Lower leg skin (tissue), 4 donors: ENCODE measurements around the gene MGRN1. TPM values are rescaled to one million over a fixed set of nuclear protein-coding genes. Genes with fewer than 3 reads are reported as not detected.

Source experiments
- DNase-seq, 2 donors: peaks; one replicate each; pipeline ENCODE4 v3.0.0-alpha.2; 2019; ENCODE audit warnings: low spot score in 2 of 2
- H3K4me3 ChIP-seq: fragments of 200-600 bp; sonication (generic); 2 replicates; pipeline ENCODE4 v1.5.1; 2017; ENCODE audit warnings: mild to moderate bottlenecking, low read depth; ENCODE audit not compliant: poor library complexity, severe bottlenecking
- POLR2A ChIP-seq, 2 donors: fragments of 450-650 bp; IDR thresholded peaks; one replicate each; pipeline ENCODE4 v1.6.1; 2016 to 2017; ENCODE audit warnings: antibody characterized with exemption in 2 of 2, mild to moderate bottlenecking in 1 of 2, moderate library complexity in 1 of 2
- WGBS, 2 donors: methylation state at CpG; one replicate each; pipeline ENCODE4 v1.1.5; 2018; 5-methylcytosine and 5-hydroxymethylcytosine counted together
- intact Hi-C: fragments of 100-400 bp; cut with DNase I; formaldehyde crosslinking; loops from one replicate; pipeline ENCODE4 v1.15.0; 2023; ENCODE audit warnings: low total_unique reads
- total RNA-seq, 4 donors: library from RNA; depleted of rRNA; stranded (reverse); fragments of >200 nt; gene quantifications; one replicate each; pipeline ENCODE4 v1.1.0, GENCODE V29; 2016
- TF ChIP-seq, protein P1 (sequence below), 3 donors: fragments of 450-650 bp; IDR thresholded peaks; one replicate each; pipeline ENCODE4 v1.5.1; 2016; ENCODE audit warnings: antibody characterized with exemption in 3 of 3, mild to moderate bottlenecking in 3 of 3, moderate library complexity in 2 of 3

MGRN1 gene
- total RNA-seq, 4 donors from 2014 or later = 35.3 to 53.4 (median 40.1) TPM

DNA sequence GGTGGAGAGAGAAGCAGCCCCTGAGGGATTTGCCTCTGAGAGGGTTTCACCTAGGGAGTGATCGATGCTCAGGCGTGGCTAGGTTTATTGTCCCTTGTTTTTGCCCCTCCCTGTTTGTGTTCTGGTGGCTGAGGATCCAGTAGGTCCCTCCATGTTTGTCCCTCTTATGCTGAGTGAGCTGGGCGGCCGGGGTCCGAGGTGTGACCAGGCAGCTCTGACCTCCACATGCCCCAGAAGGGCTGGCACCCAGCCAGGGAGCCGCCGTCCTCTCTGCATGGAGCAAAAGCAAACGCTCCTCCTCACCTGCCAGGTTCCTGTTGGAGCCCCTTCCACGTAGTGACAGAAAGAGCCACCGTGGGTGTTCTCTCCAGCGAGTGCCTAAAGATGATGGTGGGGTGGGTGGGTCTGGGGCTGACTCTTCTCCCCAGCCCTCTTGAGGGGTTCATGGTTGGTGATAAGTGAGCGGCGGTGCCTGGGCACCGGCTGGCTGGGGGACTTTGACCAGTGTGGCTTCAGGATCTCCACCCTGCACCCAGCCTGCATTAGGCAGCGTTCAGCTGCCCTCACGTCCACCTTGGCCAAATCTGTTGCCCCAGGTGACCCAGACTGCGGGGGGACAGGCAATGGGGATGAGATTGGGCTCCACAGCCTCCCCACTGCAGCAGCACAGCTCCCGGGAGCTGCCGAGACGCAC lies 54.7 kb downstream of the MGRN1 start:
- no peak for DNase-seq
- TF ChIP-seq, protein P1, sequence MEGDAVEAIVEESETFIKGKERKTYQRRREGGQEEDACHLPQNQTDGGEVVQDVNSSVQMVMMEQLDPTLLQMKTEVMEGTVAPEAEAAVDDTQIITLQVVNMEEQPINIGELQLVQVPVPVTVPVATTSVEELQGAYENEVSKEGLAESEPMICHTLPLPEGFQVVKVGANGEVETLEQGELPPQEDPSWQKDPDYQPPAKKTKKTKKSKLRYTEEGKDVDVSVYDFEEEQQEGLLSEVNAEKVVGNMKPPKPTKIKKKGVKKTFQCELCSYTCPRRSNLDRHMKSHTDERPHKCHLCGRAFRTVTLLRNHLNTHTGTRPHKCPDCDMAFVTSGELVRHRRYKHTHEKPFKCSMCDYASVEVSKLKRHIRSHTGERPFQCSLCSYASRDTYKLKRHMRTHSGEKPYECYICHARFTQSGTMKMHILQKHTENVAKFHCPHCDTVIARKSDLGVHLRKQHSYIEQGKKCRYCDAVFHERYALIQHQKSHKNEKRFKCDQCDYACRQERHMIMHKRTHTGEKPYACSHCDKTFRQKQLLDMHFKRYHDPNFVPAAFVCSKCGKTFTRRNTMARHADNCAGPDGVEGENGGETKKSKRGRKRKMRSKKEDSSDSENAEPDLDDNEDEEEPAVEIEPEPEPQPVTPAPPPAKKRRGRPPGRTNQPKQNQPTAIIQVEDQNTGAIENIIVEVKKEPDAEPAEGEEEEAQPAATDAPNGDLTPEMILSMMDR (IDR thresholded peaks at IDR 0.05) = no peak
- TF ChIP-seq POLR2A (IDR thresholded peaks at IDR 0.05) = no peak
- intact Hi-C loops = no loop called here
- 74 to 75% methylated on average over 15 to 20 of the region's 20 CpGs for WGBS, 2 donors
- no peak overlapping the region for H3K4me3 ChIP-seq

DNA sequence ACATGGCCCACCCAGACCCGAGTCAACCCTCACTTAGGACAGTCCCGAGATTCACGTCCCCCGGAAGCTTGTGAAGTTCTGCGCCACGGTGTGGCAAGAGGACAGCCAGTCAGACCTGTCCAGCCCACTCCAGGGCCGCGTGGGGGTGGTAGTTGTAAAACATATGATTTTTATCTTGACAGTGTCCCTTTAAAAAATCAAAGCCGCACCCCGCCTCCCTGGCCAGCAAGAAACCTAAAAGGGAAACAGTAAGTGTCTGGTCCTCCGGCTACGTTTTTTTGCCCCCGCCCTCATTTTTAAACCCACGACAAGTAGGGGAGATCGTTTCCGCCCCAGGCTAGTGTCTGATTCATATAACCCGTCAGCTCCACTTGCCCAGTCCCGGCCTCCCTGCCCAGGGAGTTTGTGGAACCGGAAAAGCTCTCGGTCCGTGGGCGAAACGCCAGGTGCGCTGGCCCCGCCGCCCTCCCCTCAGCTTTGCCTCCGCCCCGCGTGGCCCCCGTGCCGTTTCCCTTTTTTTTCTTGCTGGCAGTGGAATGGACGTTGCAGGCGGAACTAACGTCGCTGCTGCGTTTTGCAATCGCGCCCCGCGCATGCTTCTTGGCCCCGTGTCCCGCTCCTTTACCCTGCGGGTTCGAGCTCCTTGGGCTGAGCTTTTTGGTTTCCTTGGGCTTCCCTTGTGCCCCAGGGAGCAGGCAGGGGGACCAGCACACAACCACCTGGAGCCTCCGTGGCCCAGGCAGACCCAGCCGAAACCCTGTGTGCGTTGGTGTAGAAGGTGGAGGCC lies 55.4 kb downstream of the MGRN1 start:
- WGBS, 2 donors = 48 to 64% methylated on average over 46 to 47 of the region's 47 CpGs
- intact Hi-C loops = no loop called here
- H3K4me3 ChIP-seq = no peak overlapping the region
- DNase-seq = peak in 1 of 2 donors; percentile 58
- TF ChIP-seq, protein P1 (IDR thresholded peaks at IDR 0.05) = no peak
- TF ChIP-seq POLR2A (IDR thresholded peaks at IDR 0.05) = no peak

GRCh38 chr16:4680673-4681470 lies 56.2 kb downstream of the MGRN1 start:
- H3K4me3 ChIP-seq = no peak overlapping the region
- intact Hi-C loops = no loop called here
- no peak for TF ChIP-seq POLR2A (IDR thresholded peaks at IDR 0.05)
- 65 to 78% methylated on average over 26 of the region's 26 CpGs for WGBS, 2 donors
- DNase-seq = no peak

DNA sequence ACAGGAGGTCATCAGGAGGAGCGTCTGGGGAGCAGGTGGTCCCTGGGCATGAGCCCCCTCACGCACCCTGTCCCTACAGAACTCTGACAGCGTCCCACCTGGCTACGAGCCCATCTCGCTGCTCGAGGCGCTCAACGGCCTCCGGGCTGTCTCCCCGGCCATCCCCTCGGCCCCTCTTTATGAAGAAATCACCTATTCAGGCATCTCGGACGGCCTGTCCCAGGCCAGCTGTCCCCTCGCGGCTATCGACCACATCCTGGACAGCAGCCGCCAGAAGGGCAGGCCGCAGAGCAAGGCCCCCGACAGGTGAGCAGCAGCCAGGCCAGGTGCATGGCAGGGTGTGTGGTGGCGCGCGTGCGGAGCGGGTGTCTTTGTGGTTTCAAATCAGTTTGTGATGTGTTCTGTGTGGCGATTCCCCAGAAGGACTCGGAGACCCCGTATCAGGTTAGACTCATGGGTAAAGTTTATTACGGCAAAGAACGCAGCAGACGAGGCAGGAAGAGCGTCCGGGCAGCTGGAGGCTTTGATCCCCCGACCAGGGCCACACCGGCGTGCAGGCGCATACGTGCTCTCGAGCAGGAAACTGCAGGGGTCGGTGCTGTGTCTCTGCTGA lies 57.0 kb downstream of the MGRN1 start:
- intact Hi-C loops = no loop called here
- no peak for TF ChIP-seq POLR2A (IDR thresholded peaks at IDR 0.05)
- TF ChIP-seq, protein P1 (IDR thresholded peaks at IDR 0.05) = no peak
- H3K4me3 ChIP-seq = no peak overlapping the region
- 83 to 91% methylated on average over 39 of the region's 39 CpGs for WGBS, 2 donors
- DNase-seq = no peak

- no peak overlapping the region for H3K4me3 ChIP-seq
- TF ChIP-seq, protein P1 (IDR thresholded peaks at IDR 0.05) = no peak
- TF ChIP-seq POLR2A (IDR thresholded peaks at IDR 0.05) = no peak
- WGBS, 2 donors = 84 to 89% methylated on average over 9 to 17 of the region's 26 CpGs
- DNase-seq = no peak
- intact Hi-C loops = no loop called here
These were observed 57.5 kb downstream of the MGRN1 start for GRCh38 chr16:4682084-4682591.
